SK-N-SH (cell line): ENCODE data around the gene TAF13.

ENCODE experiments used
- CTCF ChIP-seq: fragments of 200-600 bp; sonication (generic); IDR thresholded peaks from 2 replicates; pipeline ENCODE4 v1.6.1; 2017; ENCODE audit warnings: antibody characterized with exemption, mild to moderate bottlenecking, moderate library complexity
- FOXJ3 ChIP-seq: sonication (generic); formaldehyde crosslinking; IDR thresholded peaks from 2 replicates; pipeline ENCODE4 v1.5.1; 2020; ENCODE audit warnings: mild to moderate bottlenecking, missing genetic modification reagents
- MXI1 ChIP-seq: IDR thresholded peaks from 2 replicates; pipeline ENCODE4 v1.6.1; 2012; ENCODE audit warnings: mild to moderate bottlenecking, low read depth, low read length, improper control_type of control experiment
- POLR2AphosphoS5 ChIP-seq: IDR thresholded peaks from 2 replicates; pipeline ENCODE4 v1.6.1; 2012; ENCODE audit warnings: low read depth, low read length

- no peak for TF ChIP-seq FOXJ3 (CRISPR knock-in tag)
- TF ChIP-seq POLR2AphosphoS5 = no peak
- TF ChIP-seq CTCF = no peak
- TF ChIP-seq MXI1 = no peak
Observed at GRCh38 chr1:109050228-109050995, 25.4 kb downstream of the TAF13 start.
